KMS-11 (cell line): ENCODE data around the gene DEPDC5.
"Not testable (repeated sequence)": the region's sequence is repeated elsewhere in the genome, so short reads cannot be mapped to it uniquely, and the experiment has no call there.

Experiments
- H2AFZ ChIP-seq: fragments of 200-600 bp; sonication (generic); 2 replicates; pipeline ENCODE4 v1.6.1; 2016; ENCODE audit warnings: antibody characterized with exemption, mixed run types, low read depth
- H3K27ac ChIP-seq: fragments of 200-600 bp; sonication (generic); 2 replicates; pipeline ENCODE4 v1.6.1; 2016; ENCODE audit warnings: mild to moderate bottlenecking, mixed run types
- H3K27me3 ChIP-seq: fragments of 200-600 bp; sonication (generic); 2 replicates; pipeline ENCODE4 v1.6.1; 2017; ENCODE audit warnings: mild to moderate bottlenecking, low read depth, mixed run types, moderate library complexity; ENCODE audit not compliant: insufficient read depth
- H3K36me3 ChIP-seq: fragments of 200-600 bp; sonication (generic); 2 replicates; pipeline ENCODE4 v1.6.1; 2017; ENCODE audit warnings: mild to moderate bottlenecking, mixed run types; ENCODE audit not compliant: insufficient read depth
- H3K4me1 ChIP-seq: fragments of 200-600 bp; sonication (generic); 2 replicates; pipeline ENCODE4 v1.6.1; 2016; ENCODE audit warnings: mild to moderate bottlenecking, low read depth, mixed run types; ENCODE audit not compliant: poor library complexity, severe bottlenecking
- H3K4me2 ChIP-seq: fragments of 200-600 bp; sonication (generic); 2 replicates; pipeline ENCODE4 v1.7.0; 2016; ENCODE audit warnings: mild to moderate bottlenecking, mixed run types
- H3K4me3 ChIP-seq: fragments of 200-600 bp; sonication (generic); IDR thresholded peaks from 2 replicates; pipeline ENCODE4 v1.6.1; 2017; ENCODE audit warnings: low read depth, low read length, mixed read lengths; ENCODE audit not compliant: insufficient read depth
- H3K79me2 ChIP-seq: fragments of 200-600 bp; sonication (generic); 2 replicates; pipeline ENCODE4 v1.6.1; 2016; ENCODE audit warnings: low read depth, mixed run types; ENCODE audit not compliant: insufficient read depth
- H3K9ac ChIP-seq: fragments of 200-600 bp; sonication (generic); 2 replicates; pipeline ENCODE4 v1.6.1; 2016; ENCODE audit warnings: mild to moderate bottlenecking, mixed run types
- H4K20me1 ChIP-seq: fragments of 200-600 bp; sonication (generic); 2 replicates; pipeline ENCODE4 v1.6.1; 2016; ENCODE audit warnings: mild to moderate bottlenecking, mixed run types; ENCODE audit not compliant: insufficient read depth
- TF ChIP-seq, protein P1 (sequence below): fragments of 200-600 bp; sonication (generic); conservative IDR thresholded peaks from 2 replicates; pipeline ENCODE4 v1.6.1; 2017; ENCODE audit warnings: low read depth, mild to moderate bottlenecking, antibody characterized with exemption, low read length, moderate library complexity, mixed read lengths

The DEPDC5 gene

DNA sequence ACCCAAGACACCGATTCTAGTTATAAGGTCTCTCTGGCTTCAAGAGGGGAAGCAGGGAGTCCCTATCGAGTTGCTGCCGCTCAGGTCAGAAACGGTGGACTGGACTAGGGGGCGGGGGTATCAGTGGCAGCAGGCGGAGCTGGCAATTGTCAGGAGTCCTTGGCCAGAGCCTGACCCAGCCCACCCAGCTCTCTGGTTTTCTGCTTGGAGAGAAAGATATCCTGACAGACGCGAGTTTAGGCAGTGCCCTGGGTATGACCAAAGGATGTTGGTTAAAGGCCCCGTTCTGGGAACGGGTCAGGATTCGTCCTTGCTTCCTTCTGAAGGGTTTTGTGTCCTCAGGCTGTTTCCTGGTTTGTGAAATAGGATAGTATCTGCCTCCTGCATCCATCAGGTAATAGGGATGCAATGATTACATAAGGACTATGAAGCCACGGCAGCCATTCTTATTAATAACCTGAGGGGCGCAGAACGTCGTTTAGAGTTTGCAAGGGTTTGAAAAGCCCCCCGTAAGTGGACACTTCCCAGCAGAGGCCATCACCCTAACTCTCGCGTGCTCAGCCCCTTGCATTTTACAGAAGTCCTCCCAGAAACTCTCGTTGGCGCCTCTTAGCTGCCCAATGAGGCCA lies 700 bp upstream of the DEPDC5 start:
- Histone ChIP-seq H3K27ac (peak overlapping the region; percentile 60; the same call in 1 of the 2 replicates), H2AFZ (peak overlapping the region; percentile 86)
- TF ChIP-seq, protein P1, sequence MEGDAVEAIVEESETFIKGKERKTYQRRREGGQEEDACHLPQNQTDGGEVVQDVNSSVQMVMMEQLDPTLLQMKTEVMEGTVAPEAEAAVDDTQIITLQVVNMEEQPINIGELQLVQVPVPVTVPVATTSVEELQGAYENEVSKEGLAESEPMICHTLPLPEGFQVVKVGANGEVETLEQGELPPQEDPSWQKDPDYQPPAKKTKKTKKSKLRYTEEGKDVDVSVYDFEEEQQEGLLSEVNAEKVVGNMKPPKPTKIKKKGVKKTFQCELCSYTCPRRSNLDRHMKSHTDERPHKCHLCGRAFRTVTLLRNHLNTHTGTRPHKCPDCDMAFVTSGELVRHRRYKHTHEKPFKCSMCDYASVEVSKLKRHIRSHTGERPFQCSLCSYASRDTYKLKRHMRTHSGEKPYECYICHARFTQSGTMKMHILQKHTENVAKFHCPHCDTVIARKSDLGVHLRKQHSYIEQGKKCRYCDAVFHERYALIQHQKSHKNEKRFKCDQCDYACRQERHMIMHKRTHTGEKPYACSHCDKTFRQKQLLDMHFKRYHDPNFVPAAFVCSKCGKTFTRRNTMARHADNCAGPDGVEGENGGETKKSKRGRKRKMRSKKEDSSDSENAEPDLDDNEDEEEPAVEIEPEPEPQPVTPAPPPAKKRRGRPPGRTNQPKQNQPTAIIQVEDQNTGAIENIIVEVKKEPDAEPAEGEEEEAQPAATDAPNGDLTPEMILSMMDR = no peak

DNA sequence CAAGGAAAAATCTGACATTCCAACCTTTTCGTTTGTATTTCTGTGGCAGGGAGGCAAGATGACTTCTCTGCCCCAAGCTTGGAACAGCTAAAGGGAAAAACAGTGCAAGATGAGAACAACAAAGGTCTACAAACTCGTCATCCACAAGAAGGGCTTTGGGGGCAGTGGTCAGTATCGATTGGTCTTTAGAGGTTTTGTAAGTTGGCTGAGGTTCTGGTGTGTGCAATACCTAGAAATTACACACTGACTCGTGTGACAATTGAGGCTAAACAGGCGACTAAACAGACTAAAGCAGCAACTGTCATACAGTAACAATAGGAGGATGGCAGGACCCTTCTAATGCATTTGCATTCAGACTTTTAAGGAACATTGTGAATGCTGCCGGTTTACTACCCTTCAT lies 994 bp downstream of the DEPDC5 start:
- Histone ChIP-seq H3K4me1 (peaks cover 17% of the 10 kb centered on the region), H2AFZ (peak overlapping the region; percentile 86; the same call in 1 of the 2 replicates), H3K4me2 (peak overlapping the region; percentile 86), H3K9ac (no peak overlapping the region), H3K27me3 (no peaks in the 10 kb centered on the region), H3K27ac (no peak overlapping the region), H3K4me3 (no peak overlapping the region), H3K36me3 (no peaks in the 10 kb centered on the region), H3K79me2 (no peaks in the 10 kb centered on the region), H4K20me1 (no peaks in the 10 kb centered on the region)
- TF ChIP-seq, protein P1 = no peak

More for the DNA sequence above, 700 bp upstream of the DEPDC5 start:
- no peaks in the 10 kb centered on the region for H3K36me3 ChIP-seq
- no peak overlapping the region for H3K4me3 ChIP-seq
- peaks cover 16% of the 10 kb centered on the region for H3K79me2 ChIP-seq
- no peaks in the 10 kb centered on the region for H3K27me3 ChIP-seq
- peak overlapping the region; percentile 57; the same call in 1 of the 2 replicates for H3K9ac ChIP-seq
- peak overlapping the region; percentile 93 for H3K4me2 ChIP-seq
- H4K20me1 ChIP-seq = no peaks in the 10 kb centered on the region
- H3K4me1 ChIP-seq = peaks cover 25% of the 10 kb centered on the region

DNA sequence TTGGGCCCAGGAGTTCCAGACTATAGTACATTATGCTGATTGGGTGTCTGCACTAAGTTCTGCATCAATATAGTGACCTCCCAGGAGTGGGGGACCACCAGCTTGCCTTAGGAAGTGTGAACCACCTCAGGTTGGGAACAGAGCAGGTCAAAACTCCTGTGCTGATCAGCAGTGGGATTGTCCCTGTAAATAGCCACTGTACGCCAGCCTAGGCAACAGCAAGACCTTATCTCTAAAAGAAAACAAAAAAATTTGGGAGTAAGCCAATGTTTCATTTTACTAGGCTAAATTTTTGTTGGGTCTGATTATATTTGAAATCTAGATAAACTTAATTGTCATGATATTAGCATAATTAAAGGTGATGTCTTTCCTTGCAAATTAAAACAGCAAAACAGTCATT lies 3.4 kb downstream of the DEPDC5 start:
- Histone ChIP-seq H3K79me2 (no peaks in the 10 kb centered on the region), H3K36me3 (no peaks in the 10 kb centered on the region), H2AFZ (no peak overlapping the region), H3K9ac (no peak overlapping the region), H3K4me3 (no peak overlapping the region), H3K27me3 (no peaks in the 10 kb centered on the region), H3K27ac (no peak overlapping the region), H4K20me1 (no peaks in the 10 kb centered on the region), H3K4me2 (no peak overlapping the region), H3K4me1 (peaks cover 10% of the 10 kb centered on the region)
- TF ChIP-seq, protein P1 = no peak

DNA sequence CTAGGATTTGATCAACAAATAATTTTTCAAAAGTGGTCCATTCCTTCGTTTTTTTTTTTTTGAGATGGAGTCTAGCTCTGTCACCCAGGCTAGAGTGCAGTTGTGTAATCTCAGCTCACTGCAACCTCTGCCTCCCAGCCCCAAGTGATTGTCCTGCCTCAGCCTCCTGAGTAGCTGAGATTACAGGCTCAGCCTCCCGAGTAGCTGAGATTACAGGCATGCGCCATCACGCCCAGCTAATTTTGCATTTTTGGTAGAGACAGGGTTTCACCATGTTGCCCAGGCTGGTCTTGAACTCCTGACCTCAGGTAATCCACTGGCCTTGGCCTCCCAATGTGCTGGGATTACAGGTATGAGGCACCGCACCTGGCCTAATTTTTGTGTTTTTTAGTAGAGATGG lies 5.0 kb downstream of the DEPDC5 start:
- H4K20me1 ChIP-seq, H2AFZ ChIP-seq, H3K4me1 ChIP-seq, H3K27me3 ChIP-seq, H3K27ac ChIP-seq, H3K4me2 ChIP-seq, H3K4me3 ChIP-seq, H3K9ac ChIP-seq, H3K36me3 ChIP-seq, H3K79me2 ChIP-seq: not testable (repeated sequence)

DNA sequence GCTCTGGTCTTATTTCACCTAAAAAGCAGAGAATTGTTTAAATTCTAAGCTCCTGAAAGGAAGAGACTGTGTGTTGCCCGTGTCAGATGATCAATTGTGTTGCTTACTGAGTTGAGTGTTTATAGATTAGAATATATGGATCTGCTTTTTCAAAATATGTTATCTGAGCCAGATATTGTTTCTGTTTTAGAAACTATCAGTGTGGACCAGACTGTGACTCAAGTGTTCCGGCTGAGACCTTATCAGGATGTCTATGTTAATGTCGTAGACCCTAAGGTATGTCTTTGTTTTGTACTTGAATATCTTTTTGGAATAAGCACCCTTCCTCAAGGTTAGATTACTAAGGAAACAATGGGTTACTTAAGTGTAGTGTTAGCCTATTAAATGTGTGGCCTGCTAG lies 11.0 kb downstream of the DEPDC5 start:
- Histone ChIP-seq H3K4me3 (no peak overlapping the region), H3K79me2 (no peaks in the 10 kb centered on the region), H3K27me3 (no peaks in the 10 kb centered on the region), H2AFZ (no peak overlapping the region), H4K20me1 (no peaks in the 10 kb centered on the region), H3K9ac (no peak overlapping the region), H3K4me2 (no peak overlapping the region), H3K36me3 (no peaks in the 10 kb centered on the region), H3K4me1 (no peaks in the 10 kb centered on the region), H3K27ac (no peak overlapping the region)
- TF ChIP-seq, protein P1 = no peak
